HG02610 (cell line): ENCODE data around the gene NUP50.
"Not testable (repeated sequence)": the region's sequence is repeated elsewhere in the genome, so short reads cannot be mapped to it uniquely, and the experiment has no call there.

Experiments used
- ATAC-seq: cut with Tn5 transposase; IDR thresholded peaks from one replicate; pipeline ENCODE4 v1.9.1; 2021; ENCODE audit warnings: mild to moderate bottlenecking, moderate library complexity; ENCODE audit not compliant: unreplicated experiment

Gene NUP50

GRCh38 chr22:45159652-45160462 is 3.9 kb upstream of the NUP50 start:
- no peak for ATAC-seq

GRCh38 chr22:45162531-45162930 is 1.2 kb upstream of the NUP50 start:
- no peak for ATAC-seq

DNA sequence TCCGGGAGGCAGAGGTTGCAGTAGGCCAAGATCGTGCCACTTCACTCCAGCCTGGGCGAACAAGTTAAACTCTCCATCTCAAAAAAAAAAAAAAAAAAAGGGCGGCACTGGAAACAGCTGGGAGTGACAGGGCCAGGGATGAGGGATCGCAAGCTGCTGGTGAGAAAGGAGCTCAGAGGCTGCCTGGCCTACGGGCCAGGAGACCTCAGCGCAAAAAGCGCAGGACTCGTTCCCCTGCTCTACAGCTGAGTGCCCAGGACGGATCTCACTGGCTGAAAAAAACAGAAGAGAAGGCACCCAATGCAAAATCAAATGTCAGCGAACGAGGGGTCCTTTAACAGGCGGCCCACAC is 650 bp upstream of the NUP50 start:
- ATAC-seq: peak; percentile 11

GRCh38 chr22:45164270-45165088 is 754 bp downstream of the NUP50 start:
- ATAC-seq: peak; percentile 28

DNA sequence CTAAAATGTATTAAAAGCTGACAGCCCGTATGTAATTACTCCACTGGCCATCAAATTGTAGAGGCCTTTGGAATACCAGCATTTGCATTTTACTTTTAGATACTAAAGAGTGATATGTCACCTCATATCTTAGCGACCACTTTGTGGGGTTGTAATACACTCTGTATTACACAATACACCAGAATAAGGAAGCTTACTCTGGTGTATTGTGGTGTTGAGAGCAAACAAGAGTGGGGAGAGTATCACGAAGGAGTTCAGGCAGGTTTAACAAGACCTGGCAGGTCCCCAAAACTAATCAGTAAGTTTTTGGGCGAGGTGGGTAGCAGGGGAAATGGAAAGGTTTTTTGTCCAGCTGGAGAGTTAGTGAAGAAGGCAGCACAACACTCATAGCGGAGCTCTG is 3.2 kb downstream of the NUP50 start:
- ATAC-seq: no peak

DNA sequence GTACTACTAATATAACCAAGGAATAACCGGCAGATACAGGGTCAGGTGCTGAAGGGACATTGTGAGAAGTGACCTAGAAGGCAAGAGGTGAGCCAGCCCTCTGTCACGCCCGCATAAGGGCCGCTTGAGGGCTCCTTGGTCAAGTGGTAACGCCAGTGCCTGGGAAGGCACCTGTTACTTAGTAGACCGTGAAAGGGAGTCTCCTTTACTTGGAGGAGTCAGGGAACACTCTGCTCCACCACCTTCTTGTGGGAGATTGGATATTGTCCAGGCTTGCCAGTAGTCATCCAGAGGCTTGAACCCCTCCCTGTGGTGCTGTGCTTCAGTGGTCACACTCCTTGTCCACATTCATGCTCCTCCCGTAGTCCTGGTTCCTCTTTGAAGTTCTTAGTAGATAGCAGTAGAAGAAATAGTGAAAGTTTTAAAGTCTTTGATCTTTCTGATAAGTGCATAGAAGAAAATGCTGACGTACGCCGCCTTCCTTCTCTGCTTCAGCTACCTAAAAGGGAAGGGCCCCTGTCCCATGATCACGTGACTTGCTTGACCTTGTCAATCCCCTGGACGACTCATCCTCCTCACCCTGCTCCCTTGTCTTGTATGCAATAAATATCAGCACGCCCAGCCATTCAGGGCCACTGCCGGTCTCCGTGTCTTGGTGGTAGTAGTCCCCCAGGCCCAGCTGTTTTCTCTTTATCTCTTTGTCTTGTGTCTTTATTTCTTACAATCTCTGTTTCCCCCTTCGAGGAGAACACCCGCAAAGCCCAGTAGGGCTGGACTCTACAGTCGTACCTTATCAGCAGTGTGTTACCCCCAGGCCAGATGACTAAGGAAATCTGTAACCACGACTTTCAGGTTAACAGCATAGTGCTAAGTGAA is 6.1 kb downstream of the NUP50 start:
- no peak for ATAC-seq

- ATAC-seq: no peak
Observed at GRCh38 chr22:45171830-45172229, 8.1 kb downstream of the NUP50 start.

- ATAC-seq: no peak
Observed at GRCh38 chr22:45172881-45173585, 9.3 kb downstream of the NUP50 start.

DNA sequence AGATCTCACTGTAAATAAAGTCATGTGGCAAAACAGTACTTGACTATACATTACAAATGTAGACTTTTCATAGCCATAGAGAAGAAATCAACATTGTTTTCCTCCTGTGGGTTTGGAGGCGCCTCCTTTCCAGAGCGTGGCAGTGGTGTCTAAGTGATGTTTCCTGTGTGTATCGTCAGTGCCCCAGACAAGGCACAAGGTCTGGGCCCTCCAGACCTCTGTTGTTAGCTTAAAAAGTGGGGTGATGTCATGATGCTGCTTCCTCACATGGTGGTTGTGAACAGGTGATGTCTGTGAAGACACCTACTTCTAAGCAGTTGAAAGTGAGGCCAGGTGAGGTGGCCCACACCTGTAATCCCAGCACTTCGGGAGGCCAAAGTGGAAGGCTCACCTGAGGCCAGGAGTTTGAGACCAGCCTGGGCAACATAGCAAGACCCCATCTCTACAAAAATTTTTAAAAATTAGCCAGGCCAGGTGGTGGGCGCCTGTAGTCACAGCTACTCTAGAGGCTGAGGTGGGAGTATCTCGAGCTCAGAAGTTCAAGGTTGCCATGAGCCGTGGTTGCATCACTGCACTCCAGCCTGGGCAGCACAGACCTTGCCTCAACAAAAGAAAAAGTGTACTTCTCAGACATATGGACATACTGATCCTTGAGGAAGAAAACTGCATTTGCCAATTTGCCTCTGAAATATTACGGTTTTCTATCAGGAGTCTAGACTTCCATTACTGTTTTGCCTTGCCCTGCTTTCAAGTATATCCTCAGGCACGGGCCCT is 15.7 kb downstream of the NUP50 start:
- no peak for ATAC-seq

DNA sequence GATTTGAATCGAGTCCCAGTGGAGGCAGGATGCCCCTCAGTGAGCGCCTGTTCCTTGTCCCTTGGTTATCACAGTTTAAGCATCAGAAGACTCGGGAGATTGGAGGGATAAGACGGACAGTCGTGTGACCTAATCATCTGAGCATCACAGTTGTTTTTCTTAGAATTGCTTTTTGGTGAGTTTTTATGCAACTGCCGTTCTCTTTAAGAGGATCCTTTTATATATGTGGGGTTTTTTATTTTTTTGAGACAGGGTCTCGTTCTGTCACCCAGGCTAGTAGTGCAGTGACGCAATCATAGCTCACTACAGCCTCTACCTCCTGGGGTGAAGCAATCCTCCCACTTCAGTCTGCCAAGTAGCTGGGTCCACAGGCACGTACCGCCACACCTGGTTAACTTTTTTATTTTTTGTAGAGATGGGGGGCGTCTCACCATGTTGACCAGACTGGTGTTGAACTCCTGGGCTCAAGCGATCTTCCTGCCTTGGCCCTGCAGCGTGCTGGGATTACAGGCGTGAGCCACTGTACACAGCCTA is 16.5 kb downstream of the NUP50 start:
- no peak for ATAC-seq

DNA sequence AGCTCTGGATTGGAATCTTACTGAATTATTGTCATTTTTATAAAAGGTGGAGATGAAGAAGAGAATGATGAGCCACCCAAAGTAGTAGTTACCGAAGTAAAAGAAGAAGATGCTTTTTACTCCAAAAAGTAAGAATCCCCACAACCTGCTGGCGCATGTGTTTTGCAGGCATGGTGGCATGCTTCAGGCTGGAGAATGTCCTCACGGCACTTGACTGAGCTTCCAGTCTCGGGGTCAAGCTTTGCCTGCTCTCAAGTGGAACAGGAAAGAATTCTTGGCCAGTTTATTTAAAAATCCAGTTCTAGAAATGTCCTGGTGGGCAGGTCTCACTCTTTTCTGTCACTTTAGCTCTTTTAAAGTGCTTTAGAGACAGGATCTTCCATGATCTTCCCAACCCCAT is 17.5 kb downstream of the NUP50 start:
- no peak for ATAC-seq

DNA sequence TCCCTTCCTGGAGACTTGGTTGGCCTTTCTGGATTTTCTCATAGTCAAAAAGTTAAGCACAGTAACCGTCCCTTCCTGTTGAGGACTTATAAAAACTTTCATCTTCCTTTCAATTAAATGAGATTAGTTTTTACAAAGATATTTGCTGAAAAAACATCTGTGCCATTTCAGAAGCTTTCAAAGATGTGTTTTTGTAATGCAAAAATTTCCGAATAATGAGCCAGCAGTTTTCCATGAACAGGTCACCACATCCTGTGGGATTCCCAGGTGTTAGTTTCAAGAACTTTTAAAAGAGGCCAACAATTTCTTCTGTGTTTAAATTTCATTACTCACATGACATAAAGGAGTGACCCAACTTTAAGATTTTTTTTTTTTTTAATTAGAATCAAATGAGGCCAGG is 18.0 kb downstream of the NUP50 start:
- no peak for ATAC-seq

DNA sequence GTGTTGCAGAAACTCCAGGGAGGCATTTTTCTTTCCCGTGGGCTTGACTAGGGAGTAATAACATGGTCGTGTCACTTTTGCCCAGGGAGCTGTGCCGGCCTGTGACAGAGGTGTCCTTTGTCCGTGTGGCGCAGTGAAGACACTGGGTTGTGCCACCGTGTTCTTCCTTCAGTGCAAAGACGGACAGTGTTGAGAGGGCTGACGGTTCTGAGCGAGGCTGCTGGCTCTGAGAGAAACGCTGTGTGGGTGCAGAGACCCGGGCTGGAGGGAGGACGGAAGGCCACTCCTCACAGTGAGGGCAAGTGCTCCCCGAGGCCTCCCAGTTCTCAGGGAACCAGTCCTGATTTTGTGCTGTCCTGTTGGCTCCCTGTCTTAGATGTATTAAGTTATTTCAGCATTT is 20.2 kb downstream of the NUP50 start:
- no peak for ATAC-seq

GRCh38 chr22:45185718-45186514 is 22.2 kb downstream of the NUP50 start:
- ATAC-seq: no peak

- ATAC-seq: no peak
Observed at GRCh38 chr22:45187891-45188290, 24.2 kb downstream of the NUP50 start.

DNA sequence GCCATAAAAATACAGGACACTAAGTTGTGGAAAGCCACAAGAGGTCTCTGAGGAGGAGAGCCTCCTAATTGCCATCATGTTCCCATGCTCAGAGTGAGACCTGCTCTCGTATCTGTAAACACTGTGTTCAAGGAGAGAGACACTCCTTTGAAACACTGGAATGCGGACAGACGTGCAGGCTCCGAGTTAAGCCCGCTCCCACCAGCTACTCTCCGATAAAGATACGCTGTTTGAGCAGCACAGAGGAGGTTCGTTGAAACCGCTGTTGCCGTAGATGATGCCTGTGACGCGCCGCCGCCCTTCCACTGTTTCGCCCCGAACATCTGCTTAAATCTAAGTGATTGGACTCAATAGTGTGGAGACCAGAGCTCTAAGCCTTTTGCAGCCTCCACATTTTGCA is 25.1 kb downstream of the NUP50 start:
- ATAC-seq: no peak

DNA sequence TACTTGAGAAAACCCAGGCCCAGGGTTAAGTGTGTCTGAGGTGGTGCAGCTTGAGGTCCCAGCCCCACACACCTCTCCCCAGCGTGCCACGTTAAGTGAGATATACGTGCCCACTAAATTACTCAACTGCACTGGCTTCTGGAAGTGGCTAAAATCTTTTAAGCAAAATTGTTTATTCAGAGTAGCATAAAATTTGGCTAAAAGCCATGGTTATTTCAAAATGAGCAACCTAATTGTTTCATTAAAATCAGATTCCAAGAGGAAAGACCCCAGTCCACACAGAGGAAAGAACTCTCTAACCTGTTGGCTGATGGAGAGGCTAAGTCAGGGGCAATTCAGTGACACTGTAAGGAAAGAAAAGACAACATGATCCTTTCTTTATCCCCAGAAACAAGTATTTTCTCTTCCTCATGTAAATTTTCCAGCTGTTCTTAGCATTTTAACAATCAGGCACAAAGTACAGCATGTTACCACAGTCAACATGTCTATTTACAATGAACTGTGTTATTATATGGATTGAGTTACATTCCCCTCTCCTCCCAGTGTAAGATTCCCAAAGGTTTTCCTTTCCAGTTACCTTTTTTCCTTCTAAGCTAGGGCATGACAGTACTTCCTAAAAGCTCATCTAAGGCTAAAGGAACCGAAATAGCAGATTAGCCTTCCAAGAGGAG is 26.6 kb downstream of the NUP50 start:
- ATAC-seq: no peak

DNA sequence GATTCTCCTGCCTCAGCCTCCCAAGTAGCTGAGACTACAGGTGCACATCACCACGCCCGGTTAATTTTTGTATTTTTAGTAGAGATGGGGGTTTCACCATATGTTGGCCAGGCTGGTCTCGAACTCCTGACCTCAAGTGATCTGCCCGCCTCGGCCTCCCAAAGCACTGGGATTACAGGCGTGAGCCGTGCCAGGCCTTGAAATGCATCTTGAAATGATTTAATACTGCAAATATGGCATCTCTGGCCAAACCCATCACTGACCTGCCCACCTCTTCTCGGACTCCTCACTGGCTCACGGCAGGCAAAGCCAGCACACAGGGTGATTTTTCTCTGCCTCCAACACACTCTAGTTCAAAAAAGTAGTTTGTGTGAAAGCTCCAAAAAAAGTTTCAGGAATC is 28.0 kb downstream of the NUP50 start:
- ATAC-seq: not testable (repeated sequence)
